Measurements from ENCODE around the gene ZSCAN10.

Gene ZSCAN10

GRCh38 chr16:3123986-3124886, 25.1 kb upstream of the ZSCAN10 start:
- DNase-seq (ENCODE audit: low read depth): peak; percentile 83
- TF ChIP-seq CTCF (IDR thresholded peaks at IDR 0.05; ENCODE audit: low read depth, low read length, missing control alignments): peak; percentile 17
- H3K4me3 ChIP-seq (ENCODE audit: low read depth, low read length): peak overlapping the region; percentile 69
- in situ Hi-C loops (cut with HindIII; ENCODE audit: low sequenced_read_pairs): no loop called here

DNA sequence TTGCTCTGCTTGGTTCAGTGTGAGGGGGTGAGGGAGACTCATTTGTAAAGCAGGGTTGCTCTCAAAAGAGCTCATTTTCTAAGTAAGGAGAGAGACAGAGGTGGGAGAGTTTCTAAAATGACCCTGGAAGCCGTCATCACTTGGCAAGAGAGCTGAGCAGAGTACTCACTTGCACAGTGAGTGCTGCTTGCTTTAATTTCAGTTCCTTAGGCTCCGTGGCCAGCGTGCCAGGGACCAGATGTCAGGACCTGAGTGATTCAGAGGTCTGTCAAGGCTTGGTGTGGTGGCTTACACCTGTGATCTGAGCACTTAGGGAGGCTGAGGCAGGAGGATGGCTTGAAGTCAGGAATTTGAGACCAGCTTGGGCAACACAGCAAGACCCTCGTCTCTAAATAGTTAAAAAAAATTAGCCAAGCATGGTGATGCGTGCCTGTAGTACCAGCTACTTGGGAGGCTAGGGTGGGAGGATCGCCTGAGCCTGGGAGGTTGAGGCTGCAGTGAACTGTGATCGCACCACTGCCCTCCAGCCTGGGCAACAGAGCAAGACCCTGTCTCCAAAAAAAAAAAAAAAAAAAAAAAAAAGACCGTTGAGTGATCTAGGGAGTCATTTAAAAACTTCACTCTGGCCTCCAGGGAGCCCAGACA, 24.0 kb upstream of the ZSCAN10 start:
- in situ Hi-C loops (cut with HindIII; ENCODE audit: low sequenced_read_pairs): no loop called here

DNA sequence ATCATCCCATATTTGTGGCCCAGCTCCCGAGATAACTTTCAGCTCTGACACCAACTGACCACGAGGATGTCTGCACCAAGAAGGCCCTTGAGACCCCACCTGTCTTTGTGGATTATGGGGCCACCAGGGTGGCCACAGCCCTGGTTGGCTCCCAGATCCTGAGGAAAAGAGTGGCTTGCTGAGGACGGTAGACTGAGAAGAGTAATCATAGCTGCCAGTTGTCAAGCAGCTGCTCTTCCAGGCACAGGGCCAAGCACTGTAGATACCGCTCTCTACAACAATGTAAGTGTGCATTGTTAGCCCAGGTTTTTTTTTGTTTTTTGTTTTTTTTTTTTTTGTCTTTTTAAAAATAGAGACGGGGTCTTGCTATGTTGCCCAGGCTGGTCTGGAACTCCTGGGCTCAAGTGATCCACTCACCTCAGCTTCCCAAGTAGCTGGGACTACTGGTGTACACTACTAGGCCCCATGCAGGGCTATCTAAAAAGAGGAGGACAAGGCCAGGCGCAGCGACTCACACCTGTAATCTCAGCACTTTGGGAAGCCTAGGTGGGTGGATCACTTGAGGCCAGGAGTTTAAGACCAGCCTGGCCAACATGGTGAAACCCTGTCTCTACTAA, 22.9 kb upstream of the ZSCAN10 start:
- no peak overlapping the region for H3K4me3 ChIP-seq (ENCODE audit: low read depth, low read length)
- TF ChIP-seq CTCF (IDR thresholded peaks at IDR 0.05; ENCODE audit: low read depth, low read length, missing control alignments): no peak
- in situ Hi-C loops (cut with HindIII; ENCODE audit: low sequenced_read_pairs): no loop called here
- no peak for DNase-seq (ENCODE audit: low read depth)

More for the DNA sequence above, 24.0 kb upstream of the ZSCAN10 start:
- DNase-seq (ENCODE audit: low read depth): no peak
- H3K4me3 ChIP-seq (ENCODE audit: low read depth, low read length): no peak overlapping the region
- no peak for TF ChIP-seq CTCF (IDR thresholded peaks at IDR 0.05; ENCODE audit: low read depth, low read length, missing control alignments)

GRCh38 chr16:3120435-3120834, 21.3 kb upstream of the ZSCAN10 start:
- in situ Hi-C loops (cut with HindIII; ENCODE audit: low sequenced_read_pairs): no loop called here
- no peak for TF ChIP-seq CTCF (IDR thresholded peaks at IDR 0.05; ENCODE audit: low read depth, low read length, missing control alignments)
- no peak for DNase-seq (ENCODE audit: low read depth)
- H3K4me3 ChIP-seq (ENCODE audit: low read depth, low read length): no peak overlapping the region

DNA sequence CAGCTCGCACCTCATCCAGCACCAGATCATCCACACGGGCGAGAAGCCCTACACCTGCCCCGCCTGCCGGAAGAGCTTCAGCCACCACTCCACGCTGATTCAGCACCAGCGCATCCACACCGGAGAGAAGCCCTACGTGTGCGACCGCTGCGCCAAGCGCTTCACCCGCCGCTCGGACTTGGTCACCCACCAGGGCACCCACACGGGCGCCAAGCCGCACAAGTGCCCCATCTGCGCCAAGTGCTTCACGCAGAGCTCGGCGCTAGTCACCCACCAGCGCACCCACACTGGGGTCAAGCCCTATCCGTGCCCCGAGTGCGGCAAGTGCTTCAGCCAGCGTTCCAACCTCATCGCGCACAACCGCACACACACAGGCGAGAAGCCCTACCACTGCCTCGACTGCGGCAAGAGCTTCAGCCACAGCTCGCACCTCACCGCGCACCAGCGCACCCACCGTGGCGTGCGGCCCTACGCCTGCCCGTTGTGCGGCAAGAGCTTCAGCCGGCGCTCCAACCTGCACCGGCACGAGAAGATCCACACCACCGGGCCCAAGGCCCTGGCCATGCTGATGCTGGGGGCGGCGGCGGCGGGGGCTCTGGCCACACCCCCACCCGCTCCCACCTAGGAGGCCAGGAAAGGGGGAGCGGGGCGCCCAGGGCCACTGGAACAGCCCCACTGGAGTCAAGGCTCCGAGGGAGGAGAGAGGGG, 20.8 kb upstream of the ZSCAN10 start:
- in situ Hi-C loops (cut with HindIII; ENCODE audit: low sequenced_read_pairs): no loop called here
- no peak overlapping the region for H3K4me3 ChIP-seq (ENCODE audit: low read depth, low read length)
- TF ChIP-seq CTCF (IDR thresholded peaks at IDR 0.05; ENCODE audit: low read depth, low read length, missing control alignments): no peak
- no peak for DNase-seq (ENCODE audit: low read depth)

DNA sequence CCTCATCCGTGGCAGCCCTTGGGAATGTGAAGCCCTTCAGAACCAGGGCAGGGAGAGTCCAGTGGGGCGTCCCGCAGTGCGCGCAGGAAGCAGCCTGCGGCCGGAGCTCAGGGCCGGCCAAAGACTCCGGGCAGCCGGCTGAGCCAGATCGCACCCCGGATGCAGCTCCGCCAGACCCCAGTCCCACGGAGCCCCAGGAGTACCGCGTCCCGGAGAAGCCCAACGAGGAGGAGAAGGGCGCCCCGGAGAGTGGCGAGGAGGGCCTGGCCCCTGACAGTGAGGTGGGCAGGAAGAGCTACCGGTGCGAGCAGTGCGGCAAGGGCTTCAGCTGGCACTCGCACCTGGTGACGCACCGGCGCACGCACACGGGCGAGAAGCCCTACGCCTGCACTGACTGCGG, 20.2 kb upstream of the ZSCAN10 start:
- H3K4me3 ChIP-seq (ENCODE audit: low read depth, low read length): no peak overlapping the region
- in situ Hi-C loops (cut with HindIII; ENCODE audit: low sequenced_read_pairs): no loop called here
- TF ChIP-seq CTCF (IDR thresholded peaks at IDR 0.05; ENCODE audit: low read depth, low read length, missing control alignments): no peak
- DNase-seq (ENCODE audit: low read depth): no peak

Data from astrocyte of the cerebellum (primary cell).